Neural cell (in vitro differentiated cells): ENCODE measurements around the gene HEMK1.

Experiments used
- CTCF ChIP-seq: fragments of 450-650 bp; IDR thresholded peaks from 2 replicates; pipeline ENCODE4 v1.5.1; 2014; ENCODE audit warnings: antibody characterized with exemption, mild to moderate bottlenecking, moderate library complexity; ENCODE audit not compliant: poor library complexity, severe bottlenecking
- EP300 ChIP-seq: fragments of 450-650 bp; conservative IDR thresholded peaks from 2 replicates; pipeline ENCODE4 v1.6.1; 2014; ENCODE audit warnings: antibody characterized with exemption, mild to moderate bottlenecking, moderate library complexity; ENCODE audit not compliant: poor library complexity, severe bottlenecking
- RAD21 ChIP-seq: fragments of 450-650 bp; conservative IDR thresholded peaks from 2 replicates; pipeline ENCODE4 v1.6.1; 2014; ENCODE audit warnings: antibody characterized with exemption, mild to moderate bottlenecking, moderate library complexity
- REST ChIP-seq: IDR thresholded peaks from 2 replicates; pipeline ENCODE4 v1.6.1; 2012; ENCODE audit warnings: borderline replicate concordance
- TAF1 ChIP-seq: IDR thresholded peaks from 2 replicates; pipeline ENCODE4 v1.6.1; 2012; ENCODE audit warnings: low read depth

- TF ChIP-seq RAD21 (no peak), EP300 (no peak), CTCF (no peak), REST (no peak), TAF1 (no peak)
These were observed 18.1 kb downstream of the HEMK1 start for GRCh38 chr3:50587373-50587772.
